OCI-LY7 (cell line): Measurements from ENCODE around the gene PTGES3L.
"Not testable (repeated sequence)": the region's sequence is repeated elsewhere in the genome, so short reads cannot be mapped to it uniquely, and the experiment has no call there.

Experiments used
- EZH2phosphoT487 ChIP-seq: fragments of 200-600 bp; sonication (generic); IDR thresholded peaks from 2 replicates; pipeline ENCODE4 v1.6.1; 2018; ENCODE audit warnings: low read depth, borderline replicate concordance, mild to moderate bottlenecking, mixed run types, antibody characterized with exemption, low read length, moderate library complexity, mixed read lengths
- TF ChIP-seq, protein P1 (sequence below): fragments of 200-600 bp; sonication (generic); conservative IDR thresholded peaks from 2 replicates; pipeline ENCODE4 v1.5.1; 2014; ENCODE audit warnings: mild to moderate bottlenecking, antibody characterized with exemption, low read length, moderate library complexity, mixed read lengths

DNA sequence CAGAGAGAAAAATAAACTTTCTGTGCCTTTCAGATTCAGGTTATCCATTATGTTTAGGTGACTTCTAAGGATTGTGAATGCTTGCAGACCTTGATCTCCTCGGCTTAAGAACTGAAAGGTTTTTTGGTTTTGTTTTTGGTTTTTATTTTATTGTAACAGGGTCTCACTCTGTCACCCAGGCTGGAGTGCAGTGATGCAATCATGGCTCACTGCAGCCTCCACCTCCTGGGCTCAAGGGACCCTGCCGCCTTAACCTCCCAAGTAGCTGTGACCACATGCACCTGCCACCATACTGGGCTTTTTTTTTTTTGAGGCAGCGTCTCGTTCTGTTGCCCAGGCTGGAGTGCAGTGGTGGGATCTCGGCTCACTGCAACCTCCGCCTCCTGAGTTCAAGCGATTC, 56.4 kb downstream of the PTGES3L start:
- TF ChIP-seq, protein P1, sequence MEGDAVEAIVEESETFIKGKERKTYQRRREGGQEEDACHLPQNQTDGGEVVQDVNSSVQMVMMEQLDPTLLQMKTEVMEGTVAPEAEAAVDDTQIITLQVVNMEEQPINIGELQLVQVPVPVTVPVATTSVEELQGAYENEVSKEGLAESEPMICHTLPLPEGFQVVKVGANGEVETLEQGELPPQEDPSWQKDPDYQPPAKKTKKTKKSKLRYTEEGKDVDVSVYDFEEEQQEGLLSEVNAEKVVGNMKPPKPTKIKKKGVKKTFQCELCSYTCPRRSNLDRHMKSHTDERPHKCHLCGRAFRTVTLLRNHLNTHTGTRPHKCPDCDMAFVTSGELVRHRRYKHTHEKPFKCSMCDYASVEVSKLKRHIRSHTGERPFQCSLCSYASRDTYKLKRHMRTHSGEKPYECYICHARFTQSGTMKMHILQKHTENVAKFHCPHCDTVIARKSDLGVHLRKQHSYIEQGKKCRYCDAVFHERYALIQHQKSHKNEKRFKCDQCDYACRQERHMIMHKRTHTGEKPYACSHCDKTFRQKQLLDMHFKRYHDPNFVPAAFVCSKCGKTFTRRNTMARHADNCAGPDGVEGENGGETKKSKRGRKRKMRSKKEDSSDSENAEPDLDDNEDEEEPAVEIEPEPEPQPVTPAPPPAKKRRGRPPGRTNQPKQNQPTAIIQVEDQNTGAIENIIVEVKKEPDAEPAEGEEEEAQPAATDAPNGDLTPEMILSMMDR = not testable (repeated sequence)
- TF ChIP-seq EZH2phosphoT487 = not testable (repeated sequence)
